IPS-18c (cell line): ENCODE measurements around the gene DNAH2.

Experiments used
- H3K4me3 ChIP-seq: 2 replicates; pipeline ENCODE4 v1.7.0; 2013; ENCODE audit warnings: low read depth, mild to moderate bottlenecking, low read length, moderate library complexity; ENCODE audit not compliant: insufficient read depth
- H3K9me3 ChIP-seq: one replicate; pipeline ENCODE4 v1.6.1; 2013; ENCODE audit warnings: mild to moderate bottlenecking, low read length, moderate library complexity; ENCODE audit not compliant: control insufficient read depth, insufficient read depth

DNAH2 gene

DNA sequence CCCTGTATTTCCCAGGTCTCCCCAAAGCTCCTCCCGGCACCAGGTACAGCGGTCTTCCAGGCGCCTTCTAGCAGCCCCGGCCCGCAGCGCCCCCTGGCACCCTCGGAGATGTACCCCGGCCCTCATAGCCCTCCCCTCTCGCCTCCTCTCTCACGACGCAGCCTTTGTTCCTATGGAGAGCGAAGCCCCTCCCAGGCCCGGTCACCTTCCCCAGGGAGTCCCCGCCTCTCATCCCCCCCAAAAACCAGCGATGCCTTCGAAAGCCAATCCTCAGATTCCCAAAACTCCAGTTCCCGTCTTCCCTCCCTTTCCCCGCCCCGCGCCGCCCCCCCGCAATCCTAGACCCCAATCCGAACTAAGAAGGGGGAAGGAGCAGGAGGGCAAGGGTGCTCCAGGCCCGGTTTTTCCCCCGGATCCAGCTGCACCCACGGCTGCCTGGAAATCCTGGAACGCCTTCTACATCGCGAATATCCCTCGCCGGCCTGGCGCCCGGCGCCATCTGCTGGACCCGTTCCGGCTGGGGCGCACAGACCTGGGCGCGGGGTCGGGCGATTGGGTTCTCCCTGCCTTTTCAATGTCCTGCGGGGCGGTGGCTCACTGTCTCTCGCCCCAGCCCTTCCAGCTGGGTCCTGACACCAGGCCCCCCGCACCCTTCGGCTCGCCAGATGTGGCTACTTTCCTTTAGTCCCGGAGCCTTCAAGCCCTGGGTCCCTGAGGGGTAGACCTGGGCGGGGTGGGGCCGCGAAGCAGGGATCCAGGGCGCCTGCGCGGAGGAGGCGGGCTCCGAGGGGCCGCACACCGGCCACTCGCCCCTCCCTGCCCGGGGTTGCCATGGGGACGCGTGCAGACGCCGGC, at the start of gene DNAH2:
TSS of gene DNAH2 (plus strand) at position 844 of the 855 bp plus-strand sequence. CDS start 1,991 bp downstream, outside the sequence.
- Histone ChIP-seq H3K4me3 (peak within 1 kb of the TSS; percentile 89), H3K9me3 (peaks cover 2% of the 10 kb centered on the region)

GRCh38 chr17:7668482-7668881, 49.1 kb upstream of the DNAH2 start:
- Histone ChIP-seq H3K4me3 (no peak overlapping the region), H3K9me3 (no peaks in the 10 kb centered on the region)

- H3K4me3 ChIP-seq, result no peak overlapping the region
- H3K9me3 ChIP-seq, result no peaks in the 10 kb centered on the region
These were observed 44.3 kb upstream of the DNAH2 start for GRCh38 chr17:7673239-7673638.

- Histone ChIP-seq H3K4me3 (no peak overlapping the region), H3K9me3 (no peaks in the 10 kb centered on the region)
These were observed 42.6 kb upstream of the DNAH2 start for GRCh38 chr17:7674934-7675333.

GRCh38 chr17:7676533-7676932, 41.0 kb upstream of the DNAH2 start:
- no peaks in the 10 kb centered on the region for H3K9me3 ChIP-seq
- H3K4me3 ChIP-seq, result no peak overlapping the region

GRCh38 chr17:7677388-7678067, 40.0 kb upstream of the DNAH2 start:
- Histone ChIP-seq H3K4me3 (no peak overlapping the region), H3K9me3 (no peaks in the 10 kb centered on the region)

DNA sequence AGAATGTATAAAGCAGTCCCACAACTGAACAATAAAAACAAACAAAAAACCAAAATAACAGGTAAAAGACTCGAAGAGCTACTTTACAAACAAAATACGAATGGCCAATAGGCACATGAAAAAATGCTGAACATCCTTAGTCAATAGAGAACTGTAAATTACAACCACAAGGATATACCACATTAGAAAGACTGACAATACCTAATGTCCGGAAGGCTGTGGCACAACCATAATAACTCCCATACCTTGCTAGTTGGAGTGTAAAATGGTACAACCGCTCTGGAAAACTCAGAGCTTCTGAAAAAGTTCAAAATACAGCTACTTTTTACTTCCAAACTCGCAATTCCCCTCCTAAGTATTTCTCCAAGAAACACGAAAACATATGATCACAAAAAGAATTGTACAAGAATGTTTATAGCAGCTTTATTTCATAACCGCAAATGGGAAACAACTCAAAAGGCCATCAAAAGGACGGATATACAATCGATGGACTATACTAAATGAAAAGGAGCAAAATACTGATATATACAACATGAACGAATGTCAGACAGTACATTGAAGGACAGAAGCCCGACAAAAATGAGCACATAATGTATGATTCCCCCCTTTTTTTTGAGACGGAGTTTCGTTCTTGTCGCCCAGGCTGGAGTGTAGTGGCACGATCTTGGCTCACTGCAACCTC, 32.6 kb upstream of the DNAH2 start:
- Histone ChIP-seq H3K9me3 (no peaks in the 10 kb centered on the region), H3K4me3 (peak overlapping the region; percentile 72; the same call in 1 of the 2 replicates)

- no peaks in the 10 kb centered on the region for H3K9me3 ChIP-seq
- H3K4me3 ChIP-seq, result peak overlapping the region; percentile 72
These were observed 31.9 kb upstream of the DNAH2 start for GRCh38 chr17:7685533-7686221.

- Histone ChIP-seq H3K9me3 (no peaks in the 10 kb centered on the region), H3K4me3 (peak overlapping the region; percentile 72)
These were observed 31.1 kb upstream of the DNAH2 start for GRCh38 chr17:7686222-7687071.

GRCh38 chr17:7687072-7687907, 30.3 kb upstream of the DNAH2 start, which contains the start of gene TP53:
TP53 (minus strand) TSS chr17:7687490; CDS start chr17:7676594, 10,896 bp downstream.
- Histone ChIP-seq H3K4me3 (peak within 1 kb of the TSS; percentile 72), H3K9me3 (no peaks in the 10 kb centered on the region)

GRCh38 chr17:7687908-7688807, 29.4 kb upstream of the DNAH2 start, which contains the start of gene WRAP53:
WRAP53 (plus strand) TSS chr17:7688477; CDS start chr17:7688649, 172 bp downstream.
- Histone ChIP-seq H3K4me3 (peak within 1 kb of the TSS; percentile 72), H3K9me3 (no peaks in the 10 kb centered on the region)

GRCh38 chr17:7688808-7689316, 28.7 kb upstream of the DNAH2 start:
- peak overlapping the region; percentile 63 for H3K4me3 ChIP-seq

GRCh38 chr17:7695586-7695985, 22.0 kb upstream of the DNAH2 start:
- Histone ChIP-seq H3K4me3 (no peak overlapping the region), H3K9me3 (no peaks in the 10 kb centered on the region)

More at GRCh38 chr17:7688808-7689316, 28.7 kb upstream of the DNAH2 start:
- H3K9me3 ChIP-seq, result no peaks in the 10 kb centered on the region

GRCh38 chr17:7697828-7698588, 19.5 kb upstream of the DNAH2 start:
- H3K4me3 ChIP-seq, result no peak overlapping the region
- no peaks in the 10 kb centered on the region for H3K9me3 ChIP-seq
